Keratinocyte (primary cell): Measurements from ENCODE around the gene RNU7-1. TPM values are rescaled to one million over a fixed set of nuclear protein-coding genes. Genes with fewer than 3 reads are reported as not detected.

Experiments
- DNase-seq: peaks from one replicate; pipeline ENCODE4 v3.0.0-alpha.2; 2011; ENCODE audit warnings: low read depth, missing footprints, low spot score
- FAIRE-seq: peaks from 2 replicates; lab custom pipeline; 2011; peaks lifted over from hg19 to GRCh38; lab: Jason Lieb, UNC
- H2AFZ ChIP-seq: 2 replicates; pipeline ENCODE4 v1.6.0; 2012; ENCODE audit warnings: low read length, control low read depth, inconsistent platforms; ENCODE audit not compliant: control insufficient read depth
- H3K27ac ChIP-seq: 2 replicates; pipeline ENCODE4 v1.5.1; 2011; ENCODE audit warnings: low read length; ENCODE audit not compliant: control insufficient read depth, insufficient read depth
- H3K27me3 ChIP-seq: 3 replicates; pipeline ENCODE4 v1.6.0; 2011; ENCODE audit warnings: low read length; ENCODE audit not compliant: control insufficient read depth, insufficient read depth; ENCODE audit errors: extremely low read depth
- H3K36me3 ChIP-seq, 2 experiments: 2 replicates in 1 of 2; 3 replicates in 1 of 2; pipeline ENCODE4 v1.5.1; 2011; ENCODE audit warnings: low read length in 2 of 2, mild to moderate bottlenecking in 1 of 2; ENCODE audit not compliant: control insufficient read depth in 2 of 2, insufficient read depth in 2 of 2; ENCODE audit errors: extremely low read depth in 1 of 2
- H3K4me1 ChIP-seq: 3 replicates; pipeline ENCODE4 v1.5.1; 2011; ENCODE audit warnings: low read length; ENCODE audit not compliant: control insufficient read depth, insufficient read depth; ENCODE audit errors: extremely low read depth
- H3K4me2 ChIP-seq: 3 replicates; pipeline ENCODE4 v1.6.0; 2011; ENCODE audit warnings: low read depth, low read length; ENCODE audit not compliant: control insufficient read depth, insufficient read depth; ENCODE audit errors: extremely low read depth
- H3K4me3 ChIP-seq, 3 experiments: fragments of 200-600 bp in 1 of 3; sonication (generic) in 1 of 3; 2 replicates in 2 of 3; 3 replicates in 1 of 3; pipeline ENCODE4 v1.5.1; 2011 to 2016; ENCODE audit warnings: low read length in 3 of 3, mild to moderate bottlenecking in 3 of 3, control low read depth in 2 of 3, inconsistent platforms in 1 of 3, low read depth in 1 of 3, mixed read lengths in 1 of 3, mixed run types in 1 of 3, moderate library complexity in 1 of 3; ENCODE audit not compliant: control insufficient read depth in 2 of 3, insufficient read depth in 2 of 3; ENCODE audit errors: extremely low read depth in 1 of 3
- H3K79me2 ChIP-seq: 2 replicates; pipeline ENCODE4 v1.6.0; 2012; ENCODE audit warnings: low read length; ENCODE audit not compliant: control insufficient read depth, insufficient read depth
- H3K9ac ChIP-seq: 3 replicates; pipeline ENCODE4 v1.6.0; 2011; ENCODE audit warnings: low read length; ENCODE audit not compliant: control insufficient read depth, insufficient read depth; ENCODE audit errors: extremely low read depth
- H3K9me1 ChIP-seq: 3 replicates; pipeline ENCODE4 v1.6.0; 2011; ENCODE audit warnings: low read length; ENCODE audit not compliant: control insufficient read depth, insufficient read depth; ENCODE audit errors: extremely low read depth
- H3K9me3 ChIP-seq: 2 replicates; pipeline ENCODE4 v1.5.1; 2012; ENCODE audit warnings: low read depth, low read length; ENCODE audit not compliant: control insufficient read depth
- H4K20me1 ChIP-seq: 3 replicates; pipeline ENCODE4 v1.6.0; 2011; ENCODE audit warnings: low read length; ENCODE audit not compliant: control insufficient read depth, insufficient read depth; ENCODE audit errors: extremely low read depth
- CTCF ChIP-seq, 3 experiments: IDR thresholded peaks in 1 of 3; conservative IDR thresholded peaks in 1 of 3; optimal IDR thresholded peaks in 1 of 3; 2 replicates in 2 of 3; 3 replicates in 1 of 3; pipeline versions ENCODE3 to v1.5.1; 2011; ENCODE audit warnings: low read length in 3 of 3, mild to moderate bottlenecking in 3 of 3, moderate library complexity in 2 of 3, control low read depth in 1 of 3, inconsistent platforms in 1 of 3; ENCODE audit not compliant: insufficient read depth in 2 of 3; ENCODE audit errors: extremely low read depth in 1 of 3
- EZH2 ChIP-seq: IDR thresholded peaks from one replicate; pipeline ENCODE4 v1.6.1; 2012; ENCODE audit warnings: inconsistent platforms, mild to moderate bottlenecking, low read length, moderate library complexity
- dilution Hi-C: fragments of 300-500 bp; cut with MboI; formaldehyde crosslinking; loops from one replicate; pipeline ENCODE4 v1.7.0; 2020; ENCODE audit warnings: low sequenced_read_pairs; ENCODE audit not compliant: extremely low pct_ligation_motif_present
- polyA plus RNA-seq, 5 experiments: library from polyadenylated mRNA; depleted of rRNA in 3 of 5; stranded (reverse) in 3 of 5; stranded (forward) in 1 of 5; unstranded in 1 of 5; fragments of >200 nt; gene quantifications; 1 replicate in 1 of 5; 2 replicates in 3 of 5; 3 replicates in 1 of 5; pipeline versions ENCODE4 v1.2.1 to v1.2.3, GENCODE V29; 2011 to 2012; ENCODE audit warnings: missing spikeins in 2 of 5, low read depth in 1 of 5, low replicate concordance in 1 of 5

The RNU7-1 gene
- polyA plus RNA-seq, 1 donor (not counting 4 experiments of a cell fraction or from before 2014, with no cell fraction given) = not detected

GRCh38 chr12:6942331-6942665 is 1.3 kb upstream of the RNU7-1 start:
- Histone ChIP-seq H3K9ac (no peak overlapping the region), H4K20me1 (no peaks in the 10 kb centered on the region), H3K79me2 (peaks cover 6% of the 10 kb centered on the region), H3K36me3 (peaks cover 10 to 21% of the 10 kb centered on the region in 2 experiments), H3K4me3 (no peak overlapping the region), H3K9me1 (no peaks in the 10 kb centered on the region), H2AFZ (no peak overlapping the region), H3K4me2 (no peak overlapping the region), H3K4me1 (peaks cover 31% of the 10 kb centered on the region), H3K9me3 (no peaks in the 10 kb centered on the region), H3K27ac (no peak overlapping the region), H3K27me3 (no peaks in the 10 kb centered on the region)
- dilution Hi-C loops = no loop called here
- FAIRE-seq = no peak
- DNase-seq = no peak
- TF ChIP-seq CTCF (optimal IDR thresholded peaks at IDR 0.05 in 1 of 3, IDR thresholded peaks at IDR 0.05 in 1 of 3, conservative IDR thresholded peaks at IDR 0.05 in 1 of 3; ENCODE audit: extremely low read depth in 1 of 3, insufficient read depth in 2 of 3, low read length in 3 of 3) (no peak), EZH2 (no peak)

DNA sequence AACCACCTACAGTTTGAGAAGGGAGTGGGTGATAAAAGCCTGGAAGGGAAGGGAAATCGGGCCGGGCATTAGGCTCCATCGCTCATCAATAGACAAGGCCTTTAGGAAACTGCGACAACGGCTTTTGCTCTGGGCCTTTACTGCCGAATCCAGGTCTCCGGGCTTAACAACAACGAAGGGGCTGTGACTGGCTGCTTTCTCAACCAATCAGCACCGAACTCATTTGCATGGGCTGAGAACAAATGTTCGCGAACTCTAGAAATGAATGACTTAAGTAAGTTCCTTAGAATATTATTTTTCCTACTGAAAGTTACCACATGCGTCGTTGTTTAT is 261 bp upstream of the RNU7-1 start:
- H3K4me1 ChIP-seq = peaks cover 29% of the 10 kb centered on the region
- FAIRE-seq (no peak), DNase-seq (no peak)
- H3K27ac ChIP-seq = peak overlapping the region; percentile 100
- H4K20me1 ChIP-seq = no peaks in the 10 kb centered on the region
- peaks cover 10 to 21% of the 10 kb centered on the region in 2 experiments for H3K36me3 ChIP-seq
- H3K27me3 ChIP-seq = no peaks in the 10 kb centered on the region
- H3K79me2 ChIP-seq = peaks cover 6% of the 10 kb centered on the region
- no peaks in the 10 kb centered on the region for H3K9me1 ChIP-seq
- no peak for TF ChIP-seq CTCF (optimal IDR thresholded peaks at IDR 0.05 in 1 of 3, IDR thresholded peaks at IDR 0.05 in 1 of 3, conservative IDR thresholded peaks at IDR 0.05 in 1 of 3; ENCODE audit: extremely low read depth in 1 of 3, insufficient read depth in 2 of 3, low read length in 3 of 3)
- no peak for TF ChIP-seq EZH2
- peak overlapping the region in 2 of 3 experiments; percentile 44 to 56 for H3K4me3 ChIP-seq
- H3K9ac ChIP-seq = peak overlapping the region; percentile 87
- H2AFZ ChIP-seq = peak overlapping the region; percentile 68
- peak overlapping the region; percentile 95 for H3K4me2 ChIP-seq
- dilution Hi-C loops = no loop called here
- no peaks in the 10 kb centered on the region for H3K9me3 ChIP-seq
